Esophagus muscularis mucosa (tissue), 4 donors: Measurements from ENCODE around the gene IFT20. TPM values are rescaled to one million over a fixed set of nuclear protein-coding genes. Genes with fewer than 3 reads are reported as not detected.

Source experiments
- DNase-seq: peaks from one replicate; pipeline ENCODE4 v3.0.0-alpha.2; 2017; ENCODE audit errors: extremely low spot score
- H3K27ac ChIP-seq, 4 donors: fragments of 200-600 bp; sonication (generic); replicated peaks in 1 of 4; 1 replicate in 3 of 4; 2 replicates in 1 of 4; pipeline ENCODE4 v1.5.1; 2016 to 2019; ENCODE audit warnings: mild to moderate bottlenecking in 1 of 4
- H3K27me3 ChIP-seq, 4 donors: fragments of 200-600 bp; sonication (generic); one replicate each; pipeline versions ENCODE4 v1.5.1 to v1.6.0; 2016 to 2019
- H3K36me3 ChIP-seq, 4 donors: fragments of 200-600 bp; sonication (generic); one replicate each; pipeline ENCODE4 v1.5.1; 2016 to 2019
- H3K4me1 ChIP-seq, 4 donors: fragments of 200-600 bp; sonication (generic); one replicate each; pipeline ENCODE4 v1.5.1; 2016 to 2019
- H3K4me3 ChIP-seq, 4 donors: fragments of 200-600 bp; sonication (generic); 1 replicate in 2 of 4; 2 replicates in 2 of 4; pipeline ENCODE4 v1.5.1; 2016 to 2019; ENCODE audit warnings: mild to moderate bottlenecking in 4 of 4, moderate library complexity in 1 of 4
- H3K9me3 ChIP-seq, 4 donors: fragments of 200-600 bp; sonication (generic); 1 replicate in 3 of 4; 2 replicates in 1 of 4; pipeline ENCODE4 v1.5.1; 2016 to 2019
- EP300 ChIP-seq: sonication (generic); formaldehyde crosslinking; IDR thresholded peaks from one replicate; pipeline ENCODE4 v1.6.1; 2017; ENCODE audit warnings: antibody characterized with exemption
- POLR2A ChIP-seq: fragments of 450-650 bp; IDR thresholded peaks from one replicate; pipeline ENCODE4 v1.6.1; 2017; ENCODE audit warnings: antibody characterized with exemption, moderate library complexity, mild to moderate bottlenecking, low read depth
- POLR2AphosphoS5 ChIP-seq, 2 donors: sonication (generic); formaldehyde crosslinking; IDR thresholded peaks; one replicate each; pipeline ENCODE4 v1.6.1; 2017; ENCODE audit warnings: antibody characterized with exemption in 2 of 2
- WGBS: methylation state at CpG from one replicate; pipeline ENCODE4 v1.1.5; 2018; 5-methylcytosine and 5-hydroxymethylcytosine counted together
- intact Hi-C: fragments of 100-400 bp; cut with DNase I; formaldehyde crosslinking; loops from one replicate; pipeline ENCODE4 v1.15.1; 2023
- total RNA-seq, 4 donors: library from RNA; depleted of rRNA; stranded (reverse); fragments of >200 nt; gene quantifications; one replicate each; pipeline versions ENCODE4 v1.1.0 to v1.2.1, GENCODE V29; 2016
- TF ChIP-seq, protein P1 (sequence below), 3 experiments: fragments of 200-600 bp in 2 of 3; fragments of 450-650 bp in 1 of 3; sonication (generic) in 2 of 3; IDR thresholded peaks; one replicate each; pipeline ENCODE4 v1.5.1; 2017 to 2019; ENCODE audit warnings: antibody characterized with exemption in 3 of 3, mild to moderate bottlenecking in 2 of 3, moderate library complexity in 1 of 3

The IFT20 gene
- total RNA-seq, 4 donors from 2014 or later: 41.3 to 63.5 (median 47.0) TPM

DNA sequence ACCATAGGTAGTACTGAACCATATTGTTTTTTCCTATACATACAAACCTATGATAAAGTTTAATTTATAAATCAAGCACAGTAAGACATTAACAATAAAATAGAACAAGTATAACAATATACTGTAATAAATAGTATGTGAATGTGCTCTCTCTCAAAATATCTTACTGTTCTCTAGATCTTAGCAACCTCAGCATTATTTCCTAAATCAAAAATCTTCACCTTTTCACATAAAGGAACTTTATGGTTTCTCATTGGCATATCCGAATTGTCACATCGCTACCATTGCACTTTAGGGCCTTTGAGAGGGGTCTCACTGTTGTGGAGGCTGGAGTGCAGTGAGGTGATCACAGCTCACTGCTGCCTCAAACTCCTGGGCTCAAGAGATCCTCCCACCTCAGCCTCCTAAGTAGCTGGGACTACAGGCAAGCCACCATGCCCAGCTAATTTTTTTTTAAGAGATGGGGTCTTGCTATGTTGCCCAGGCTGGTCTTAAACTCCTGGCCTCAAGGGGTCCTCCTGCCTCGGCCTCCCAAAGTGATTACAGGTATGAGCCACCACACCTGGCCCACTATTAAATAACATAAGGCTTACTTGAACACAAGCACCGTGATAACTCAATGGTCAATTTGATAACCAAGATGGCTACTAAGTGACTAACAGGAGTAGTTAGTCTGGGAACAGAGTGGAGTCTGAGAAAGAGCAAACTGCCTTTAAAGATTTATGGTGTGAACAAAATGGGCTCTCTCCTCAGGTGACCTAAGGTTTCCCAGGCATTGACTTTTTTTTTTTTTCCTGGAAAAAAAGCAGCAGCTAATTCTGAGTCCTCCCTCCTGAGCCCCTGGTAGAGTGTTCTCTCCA, 19.2 kb downstream of the IFT20 start:
- Histone ChIP-seq H3K9me3 (no peaks in the 10 kb centered on the region), H3K4me3 (no peak overlapping the region), H3K36me3 (no peaks in the 10 kb centered on the region), H3K27ac (no peak overlapping the region), H3K4me1 (peaks cover 17 to 22% (median 20%) of the 10 kb centered on the region in 4 donors), H3K27me3 (no peaks in the 10 kb centered on the region)
- intact Hi-C loops: no loop called here
- DNase-seq: no peak
- 98% methylated on average over 4 of the region's 4 CpGs for WGBS
- TF ChIP-seq POLR2AphosphoS5 (IDR thresholded peaks at IDR 0.05) (no peak), POLR2A (no peak), EP300 (no peak)
- TF ChIP-seq, protein P1, sequence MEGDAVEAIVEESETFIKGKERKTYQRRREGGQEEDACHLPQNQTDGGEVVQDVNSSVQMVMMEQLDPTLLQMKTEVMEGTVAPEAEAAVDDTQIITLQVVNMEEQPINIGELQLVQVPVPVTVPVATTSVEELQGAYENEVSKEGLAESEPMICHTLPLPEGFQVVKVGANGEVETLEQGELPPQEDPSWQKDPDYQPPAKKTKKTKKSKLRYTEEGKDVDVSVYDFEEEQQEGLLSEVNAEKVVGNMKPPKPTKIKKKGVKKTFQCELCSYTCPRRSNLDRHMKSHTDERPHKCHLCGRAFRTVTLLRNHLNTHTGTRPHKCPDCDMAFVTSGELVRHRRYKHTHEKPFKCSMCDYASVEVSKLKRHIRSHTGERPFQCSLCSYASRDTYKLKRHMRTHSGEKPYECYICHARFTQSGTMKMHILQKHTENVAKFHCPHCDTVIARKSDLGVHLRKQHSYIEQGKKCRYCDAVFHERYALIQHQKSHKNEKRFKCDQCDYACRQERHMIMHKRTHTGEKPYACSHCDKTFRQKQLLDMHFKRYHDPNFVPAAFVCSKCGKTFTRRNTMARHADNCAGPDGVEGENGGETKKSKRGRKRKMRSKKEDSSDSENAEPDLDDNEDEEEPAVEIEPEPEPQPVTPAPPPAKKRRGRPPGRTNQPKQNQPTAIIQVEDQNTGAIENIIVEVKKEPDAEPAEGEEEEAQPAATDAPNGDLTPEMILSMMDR (IDR thresholded peaks at IDR 0.05): no peak

DNA sequence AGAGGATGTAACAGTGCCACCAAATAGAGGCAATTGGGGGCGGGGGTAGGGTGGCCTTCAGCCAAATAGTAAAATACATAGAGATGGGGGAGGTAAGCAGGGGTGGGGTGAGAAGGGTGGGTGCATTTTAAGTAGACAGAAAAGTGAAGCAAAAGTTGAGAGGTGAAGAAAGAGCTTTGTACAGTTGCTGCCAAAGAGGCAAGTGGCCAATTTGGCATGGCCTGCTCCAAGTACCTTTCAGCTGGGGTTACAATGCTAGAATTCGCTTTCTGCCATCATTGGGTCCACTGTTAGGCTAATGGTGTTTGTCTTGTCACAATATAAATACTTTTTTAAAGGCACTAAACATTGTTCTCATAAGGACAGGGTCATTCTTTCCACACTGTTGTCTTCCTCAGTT, 21.4 kb downstream of the IFT20 start:
- TF ChIP-seq, protein P1 (IDR thresholded peaks at IDR 0.05): no peak
- TF ChIP-seq POLR2AphosphoS5 (IDR thresholded peaks at IDR 0.05): no peak
- no peak for TF ChIP-seq EP300
- no peak for TF ChIP-seq POLR2A
- no peaks in the 10 kb centered on the region for H3K36me3 ChIP-seq
- DNase-seq: no peak
- peaks cover 7 to 10% (median 9%) of the 10 kb centered on the region in 4 donors for H3K4me1 ChIP-seq
- no peaks in the 10 kb centered on the region for H3K9me3 ChIP-seq
- WGBS: 82% methylated on average over 2 of the region's 2 CpGs
- H3K4me3 ChIP-seq: no peak overlapping the region
- no peak overlapping the region for H3K27ac ChIP-seq
- no peaks in the 10 kb centered on the region for H3K27me3 ChIP-seq
- intact Hi-C loops: no loop called here

DNA sequence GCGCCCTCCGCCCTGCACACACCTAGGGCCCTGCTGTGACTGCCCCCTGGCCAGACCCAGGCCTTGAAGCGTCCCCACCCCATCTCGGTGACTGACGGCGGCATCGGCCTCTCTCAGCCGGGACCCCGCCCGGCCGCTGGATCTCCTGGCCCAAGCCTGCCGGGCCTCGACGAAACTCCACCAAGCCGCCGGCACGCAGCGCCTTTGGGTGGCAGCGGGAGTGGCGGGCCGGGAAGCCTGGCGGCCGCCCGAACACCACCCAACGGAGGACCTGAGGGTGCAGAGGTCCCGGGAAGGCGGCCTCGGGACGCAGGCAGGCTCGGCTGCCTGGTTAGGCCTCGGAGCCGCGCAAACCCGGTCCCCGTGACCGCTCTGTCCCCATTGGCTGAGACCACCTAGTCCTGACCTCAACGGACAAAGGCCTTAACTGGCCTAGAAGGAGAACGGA, 28.3 kb downstream of the IFT20 start:
- H3K4me1 ChIP-seq: no peaks in the 10 kb centered on the region
- H3K36me3 ChIP-seq: no peaks in the 10 kb centered on the region
- TF ChIP-seq POLR2A: no peak
- TF ChIP-seq, protein P1 (IDR thresholded peaks at IDR 0.05): no peak
- TF ChIP-seq EP300: no peak
- no peak for TF ChIP-seq POLR2AphosphoS5 (IDR thresholded peaks at IDR 0.05)
- no peak overlapping the region for H3K4me3 ChIP-seq
- H3K9me3 ChIP-seq: no peaks in the 10 kb centered on the region
- H3K27ac ChIP-seq: no peak overlapping the region
- intact Hi-C loops: no loop called here
- 29% methylated on average over 19 of the region's 38 CpGs for WGBS
- peaks cover 0 to 23% (median 11%) of the 10 kb centered on the region in 4 donors for H3K27me3 ChIP-seq
- no peak for DNase-seq

DNA sequence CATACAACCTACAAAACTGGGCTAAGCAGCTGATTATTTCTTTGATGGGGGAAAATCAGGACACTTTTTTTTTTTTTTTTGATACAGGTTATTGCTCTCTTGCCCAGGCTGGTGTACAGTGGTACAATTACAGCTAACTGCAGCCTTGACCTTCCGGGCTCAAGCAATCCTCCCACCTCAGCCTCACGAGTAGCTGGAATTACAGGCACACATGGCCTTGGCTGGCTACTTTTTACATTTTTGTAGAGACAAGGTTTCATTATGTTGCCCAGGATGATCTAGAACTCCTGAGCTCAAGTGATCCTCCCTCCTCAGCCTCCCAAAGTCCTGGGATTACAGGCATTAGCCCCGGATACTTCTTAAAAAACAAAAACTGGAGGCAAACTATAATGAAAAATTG, 36.8 kb downstream of the IFT20 start:
- TF ChIP-seq POLR2AphosphoS5 (IDR thresholded peaks at IDR 0.05): no peak
- no peak for TF ChIP-seq EP300
- TF ChIP-seq, protein P1 (IDR thresholded peaks at IDR 0.05): no peak
- TF ChIP-seq POLR2A: no peak

More for the DNA sequence above, 36.8 kb downstream of the IFT20 start:
- 86% methylated on average over 3 of the region's 3 CpGs for WGBS
- Histone ChIP-seq H3K9me3 (no peaks in the 10 kb centered on the region), H3K4me1 (no peaks in the 10 kb centered on the region), H3K27me3 (peaks cover 0 to 22% (median 2%) of the 10 kb centered on the region in 4 donors), H3K4me3 (no peak overlapping the region), H3K36me3 (no peaks in the 10 kb centered on the region), H3K27ac (no peak overlapping the region)
- intact Hi-C loops: no loop called here
- DNase-seq: no peak
